ENCODE measurements around the gene PRB2. TPM values are rescaled to one million over a fixed set of nuclear protein-coding genes. Genes with fewer than 3 reads are reported as not detected.

Gene PRB2
- total RNA-seq: not detected in 2 replicates

DNA sequence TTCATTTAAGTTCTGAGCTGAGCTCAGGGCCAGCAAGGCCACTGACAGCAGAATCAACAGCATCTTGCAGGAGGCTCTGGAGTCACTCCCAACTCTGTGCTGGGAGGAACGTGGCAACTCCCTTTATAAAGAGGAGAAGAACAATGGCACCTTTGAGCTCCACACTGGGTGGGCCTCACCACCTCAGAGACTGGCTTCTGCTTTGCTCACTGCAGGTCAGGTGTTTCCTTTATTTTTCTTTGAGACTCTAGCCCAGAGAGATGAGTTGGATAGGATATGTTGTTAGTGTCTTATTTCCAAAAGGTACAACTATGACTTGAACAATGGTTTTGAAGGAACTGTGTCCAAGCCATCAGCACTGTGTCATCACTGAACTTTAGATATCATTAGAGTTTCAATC lies at the start of gene PRB2:
Gene PRB2, minus strand, starts transcription at position 101 of the 400 bp plus-strand sequence. Its CDS starts 38 bp downstream, at position 63.

Other genes starting within 250 kb of the PRB2 start
- 4.8 and 5.1 TPM in 2 replicates for gene SMIM10L1, start 224.4 kb downstream of the PRB2 start, total RNA-seq
- not detected in 2 replicates for gene TAS2R42, start 208.6 kb downstream of the PRB2 start, total RNA-seq
- gene PRB3, start 125.9 kb downstream of the PRB2 start, total RNA-seq: not detected in 2 replicates
- gene PRB4, start 85.1 kb downstream of the PRB2 start, total RNA-seq: not detected in 2 replicates